Measurements from ENCODE around the gene SCD5.
"Not testable (repeated sequence)": the region's sequence is repeated elsewhere in the genome, so short reads cannot be mapped to it uniquely, and the experiment has no call there.

Gene SCD5

GRCh38 chr4:82798168-82799005 lies at the start of gene SCD5:
Gene SCD5, minus strand, starts transcription at chr4:82798796. Its CDS starts 259 bp downstream, at chr4:82798537.
- no peak for TF ChIP-seq CTCF (IDR thresholded peaks at IDR 0.05; ENCODE audit: unreplicated experiment in 3 of 3)
- Mint-ChIP-seq H3K9me3 (no peaks in the 10 kb centered on the region), H3K27ac (peak within 1 kb of the TSS; percentile 43 to 74 (median 50)), H3K4me3 (peak within 1 kb of the TSS; percentile 93 to 97 (median 97)), H3K27me3 (ENCODE audit: low read depth) (peaks cover 38% of the 10 kb centered on the region), H3K4me1 (peaks cover 28% of the 10 kb centered on the region), H3K36me3 (ENCODE audit: low read depth) (peaks cover 3% of the 10 kb centered on the region)

GRCh38 chr4:82842593-82842992 lies 44.0 kb upstream of the SCD5 start:
- Mint-ChIP-seq H3K4me3 (no peak overlapping the region), H3K4me1 (no peaks in the 10 kb centered on the region), H3K9me3 (no peaks in the 10 kb centered on the region)

GRCh38 chr4:82839624-82840023 lies 41.0 kb upstream of the SCD5 start:
- Mint-ChIP-seq H3K27ac (no peak overlapping the region), H3K36me3 (ENCODE audit: low read depth) (peaks cover 72% of the 10 kb centered on the region), H3K4me3 (no peak overlapping the region), H3K4me1 (no peaks in the 10 kb centered on the region), H3K27me3 (ENCODE audit: low read depth) (no peaks in the 10 kb centered on the region), H3K9me3 (no peaks in the 10 kb centered on the region)
- no peak for TF ChIP-seq CTCF (IDR thresholded peaks at IDR 0.05; ENCODE audit: unreplicated experiment in 3 of 3)

More at GRCh38 chr4:82842593-82842992, 44.0 kb upstream of the SCD5 start:
- H3K36me3 Mint-ChIP-seq (ENCODE audit: low read depth) = peaks cover 72% of the 10 kb centered on the region
- TF ChIP-seq CTCF (IDR thresholded peaks at IDR 0.05; ENCODE audit: unreplicated experiment in 3 of 3) = peak in 2 of 3 experiments; percentile 25 to 32
- H3K27ac Mint-ChIP-seq = no peak overlapping the region
- H3K27me3 Mint-ChIP-seq (ENCODE audit: low read depth) = no peaks in the 10 kb centered on the region

- Mint-ChIP-seq H3K27ac (no peak overlapping the region), H3K36me3 (ENCODE audit: low read depth) (peaks cover 79% of the 10 kb centered on the region), H3K4me1 (no peaks in the 10 kb centered on the region), H3K4me3 (no peak overlapping the region), H3K27me3 (ENCODE audit: low read depth) (no peaks in the 10 kb centered on the region), H3K9me3 (peaks cover 10% of the 10 kb centered on the region)
- no peak for TF ChIP-seq CTCF (IDR thresholded peaks at IDR 0.05; ENCODE audit: unreplicated experiment in 3 of 3)
These were observed 35.2 kb upstream of the SCD5 start for GRCh38 chr4:82833696-82834313.

- peaks cover 79% of the 10 kb centered on the region for H3K36me3 Mint-ChIP-seq (ENCODE audit: low read depth)
- not testable (repeated sequence) for H3K27ac Mint-ChIP-seq; H3K9me3 Mint-ChIP-seq; H3K27me3 Mint-ChIP-seq (ENCODE audit: low read depth); H3K4me3 Mint-ChIP-seq; H3K4me1 Mint-ChIP-seq
These were observed 34.5 kb upstream of the SCD5 start for GRCh38 chr4:82833060-82833459.

GRCh38 chr4:82825425-82825824 lies 26.8 kb upstream of the SCD5 start:
- Mint-ChIP-seq H3K27me3 (ENCODE audit: low read depth) (no peaks in the 10 kb centered on the region), H3K4me1 (no peaks in the 10 kb centered on the region), H3K4me3 (no peak overlapping the region), H3K9me3 (no peaks in the 10 kb centered on the region), H3K27ac (no peak overlapping the region), H3K36me3 (ENCODE audit: low read depth) (peaks cover 73% of the 10 kb centered on the region)
- no peak for TF ChIP-seq CTCF (IDR thresholded peaks at IDR 0.05; ENCODE audit: unreplicated experiment in 3 of 3)
